Activated naive CD8-positive, alpha-beta T cell (primary cell): ENCODE measurements around the gene IL24.

Source experiments
- H3K27ac Mint-ChIP-seq: one replicate; pipeline ENCODE4 v1.8.0; 2021; ENCODE audit warnings: mixed read lengths
- H3K27me3 Mint-ChIP-seq: one replicate; pipeline ENCODE4 v1.8.0; 2021; ENCODE audit warnings: mixed read lengths
- H3K36me3 Mint-ChIP-seq: one replicate; pipeline ENCODE4 v1.8.0; 2021; ENCODE audit warnings: mixed read lengths
- H3K4me1 Mint-ChIP-seq: one replicate; pipeline ENCODE4 v1.8.0; 2021; ENCODE audit warnings: low read depth, mixed read lengths
- H3K4me3 Mint-ChIP-seq: one replicate; pipeline ENCODE4 v1.8.0; 2021; ENCODE audit warnings: mild to moderate bottlenecking, mixed read lengths
- H3K9me3 Mint-ChIP-seq: one replicate; pipeline ENCODE4 v1.8.0; 2021; ENCODE audit warnings: low read depth, mixed read lengths

The IL24 gene

GRCh38 chr1:206905295-206906164, 8.3 kb downstream of the IL24 start:
- Mint-ChIP-seq H3K4me1 (peaks cover 87% of the 10 kb centered on the region), H3K27me3 (no peaks in the 10 kb centered on the region), H3K27ac (peak overlapping the region; percentile 94), H3K36me3 (peaks cover 29% of the 10 kb centered on the region), H3K4me3 (peak overlapping the region; percentile 69), H3K9me3 (no peaks in the 10 kb centered on the region)

- H3K27me3 Mint-ChIP-seq = no peaks in the 10 kb centered on the region
- H3K36me3 Mint-ChIP-seq = peaks cover 25% of the 10 kb centered on the region
- peaks cover 87% of the 10 kb centered on the region for H3K4me1 Mint-ChIP-seq
- H3K4me3 Mint-ChIP-seq = peak overlapping the region; percentile 58
- H3K9me3 Mint-ChIP-seq = no peaks in the 10 kb centered on the region
- peak overlapping the region; percentile 79 for H3K27ac Mint-ChIP-seq
Observed at GRCh38 chr1:206907304-206907991, 10.2 kb downstream of the IL24 start.

- H3K4me3 Mint-ChIP-seq = peak overlapping the region; percentile 58
- H3K27me3 Mint-ChIP-seq = no peaks in the 10 kb centered on the region
Observed at GRCh38 chr1:206908038-206908437, 10.8 kb downstream of the IL24 start.

GRCh38 chr1:206909161-206909882, 12.1 kb downstream of the IL24 start:
- peaks cover 88% of the 10 kb centered on the region for H3K4me1 Mint-ChIP-seq
- H3K4me3 Mint-ChIP-seq = peak overlapping the region; percentile 83
- no peaks in the 10 kb centered on the region for H3K27me3 Mint-ChIP-seq
- peaks cover 14% of the 10 kb centered on the region for H3K36me3 Mint-ChIP-seq
- H3K27ac Mint-ChIP-seq = peak overlapping the region; percentile 93
- no peaks in the 10 kb centered on the region for H3K9me3 Mint-ChIP-seq

More at GRCh38 chr1:206908038-206908437, 10.8 kb downstream of the IL24 start:
- H3K36me3 Mint-ChIP-seq = peaks cover 22% of the 10 kb centered on the region
- H3K27ac Mint-ChIP-seq = peak overlapping the region; percentile 79
- peaks cover 87% of the 10 kb centered on the region for H3K4me1 Mint-ChIP-seq
- no peaks in the 10 kb centered on the region for H3K9me3 Mint-ChIP-seq

GRCh38 chr1:206909883-206910318, 12.7 kb downstream of the IL24 start:
- H3K4me3 Mint-ChIP-seq = peak overlapping the region; percentile 59
- H3K27ac Mint-ChIP-seq = peak overlapping the region; percentile 81
- peaks cover 10% of the 10 kb centered on the region for H3K36me3 Mint-ChIP-seq
- H3K27me3 Mint-ChIP-seq = no peaks in the 10 kb centered on the region
- peaks cover 88% of the 10 kb centered on the region for H3K4me1 Mint-ChIP-seq
- no peaks in the 10 kb centered on the region for H3K9me3 Mint-ChIP-seq

- Mint-ChIP-seq H3K9me3 (no peaks in the 10 kb centered on the region), H3K27ac (peak overlapping the region; percentile 81), H3K4me3 (peak overlapping the region; percentile 59), H3K36me3 (peaks cover 7% of the 10 kb centered on the region), H3K27me3 (no peaks in the 10 kb centered on the region), H3K4me1 (peaks cover 88% of the 10 kb centered on the region)
Observed at GRCh38 chr1:206911064-206911663, 13.9 kb downstream of the IL24 start.

GRCh38 chr1:206912445-206913095, 15.3 kb downstream of the IL24 start:
- H3K27ac Mint-ChIP-seq = peak overlapping the region; percentile 93
- peaks cover 9% of the 10 kb centered on the region for H3K36me3 Mint-ChIP-seq
- peak overlapping the region; percentile 38 for H3K4me3 Mint-ChIP-seq
- H3K27me3 Mint-ChIP-seq = no peaks in the 10 kb centered on the region
- H3K9me3 Mint-ChIP-seq = no peaks in the 10 kb centered on the region
- peaks cover 89% of the 10 kb centered on the region for H3K4me1 Mint-ChIP-seq

- peaks cover 87% of the 10 kb centered on the region for H3K4me1 Mint-ChIP-seq
- peaks cover 6% of the 10 kb centered on the region for H3K36me3 Mint-ChIP-seq
- H3K27ac Mint-ChIP-seq = peak overlapping the region; percentile 93
- no peaks in the 10 kb centered on the region for H3K9me3 Mint-ChIP-seq
- no peaks in the 10 kb centered on the region for H3K27me3 Mint-ChIP-seq
- H3K4me3 Mint-ChIP-seq = peak overlapping the region; percentile 48
Observed at GRCh38 chr1:206913766-206914537, 16.7 kb downstream of the IL24 start.

GRCh38 chr1:206915030-206915735, 17.9 kb downstream of the IL24 start:
- Mint-ChIP-seq H3K27ac (peak overlapping the region; percentile 93), H3K4me1 (peaks cover 91% of the 10 kb centered on the region), H3K36me3 (peaks cover 9% of the 10 kb centered on the region), H3K9me3 (no peaks in the 10 kb centered on the region), H3K27me3 (no peaks in the 10 kb centered on the region), H3K4me3 (no peak overlapping the region)

GRCh38 chr1:206916000-206916709, 18.9 kb downstream of the IL24 start:
- H3K36me3 Mint-ChIP-seq = peaks cover 9% of the 10 kb centered on the region

GRCh38 chr1:206918076-206918475, 20.8 kb downstream of the IL24 start:
- H3K4me3 Mint-ChIP-seq = no peak overlapping the region
- H3K9me3 Mint-ChIP-seq = no peaks in the 10 kb centered on the region
- H3K4me1 Mint-ChIP-seq = peaks cover 78% of the 10 kb centered on the region
- no peaks in the 10 kb centered on the region for H3K27me3 Mint-ChIP-seq
- peaks cover 9% of the 10 kb centered on the region for H3K36me3 Mint-ChIP-seq
- peak overlapping the region; percentile 93 for H3K27ac Mint-ChIP-seq

More at GRCh38 chr1:206916000-206916709, 18.9 kb downstream of the IL24 start:
- Mint-ChIP-seq H3K9me3 (no peaks in the 10 kb centered on the region), H3K27ac (peak overlapping the region; percentile 93), H3K4me1 (peaks cover 92% of the 10 kb centered on the region), H3K27me3 (no peaks in the 10 kb centered on the region), H3K4me3 (no peak overlapping the region)

GRCh38 chr1:206921772-206922265, 24.6 kb downstream of the IL24 start, which contains the start of gene FCMR:
Gene FCMR (minus strand): TSS chr1:206921941. CDS start chr1:206921854, 87 bp downstream.
- Mint-ChIP-seq H3K27me3 (no peaks in the 10 kb centered on the region), H3K4me1 (peaks cover 46% of the 10 kb centered on the region), H3K9me3 (no peaks in the 10 kb centered on the region), H3K27ac (no peak within 1 kb of the TSS), H3K4me3 (no peak within 1 kb of the TSS), H3K36me3 (peaks cover 4% of the 10 kb centered on the region)
